ENCODE results near the gene SNTB2. TPM values are rescaled to one million over a fixed set of nuclear protein-coding genes. Genes with fewer than 3 reads are reported as not detected.
A peak's percentile ranks its signal among the peaks of the same experiment; 100 is the strongest.

Gene SNTB2
- total and polyA plus RNA-seq, 2 of the 13 experiments (the other 11 are each of a cell fraction or from before 2014, with no cell fraction given): 11.5 to 19.2 TPM

DNA sequence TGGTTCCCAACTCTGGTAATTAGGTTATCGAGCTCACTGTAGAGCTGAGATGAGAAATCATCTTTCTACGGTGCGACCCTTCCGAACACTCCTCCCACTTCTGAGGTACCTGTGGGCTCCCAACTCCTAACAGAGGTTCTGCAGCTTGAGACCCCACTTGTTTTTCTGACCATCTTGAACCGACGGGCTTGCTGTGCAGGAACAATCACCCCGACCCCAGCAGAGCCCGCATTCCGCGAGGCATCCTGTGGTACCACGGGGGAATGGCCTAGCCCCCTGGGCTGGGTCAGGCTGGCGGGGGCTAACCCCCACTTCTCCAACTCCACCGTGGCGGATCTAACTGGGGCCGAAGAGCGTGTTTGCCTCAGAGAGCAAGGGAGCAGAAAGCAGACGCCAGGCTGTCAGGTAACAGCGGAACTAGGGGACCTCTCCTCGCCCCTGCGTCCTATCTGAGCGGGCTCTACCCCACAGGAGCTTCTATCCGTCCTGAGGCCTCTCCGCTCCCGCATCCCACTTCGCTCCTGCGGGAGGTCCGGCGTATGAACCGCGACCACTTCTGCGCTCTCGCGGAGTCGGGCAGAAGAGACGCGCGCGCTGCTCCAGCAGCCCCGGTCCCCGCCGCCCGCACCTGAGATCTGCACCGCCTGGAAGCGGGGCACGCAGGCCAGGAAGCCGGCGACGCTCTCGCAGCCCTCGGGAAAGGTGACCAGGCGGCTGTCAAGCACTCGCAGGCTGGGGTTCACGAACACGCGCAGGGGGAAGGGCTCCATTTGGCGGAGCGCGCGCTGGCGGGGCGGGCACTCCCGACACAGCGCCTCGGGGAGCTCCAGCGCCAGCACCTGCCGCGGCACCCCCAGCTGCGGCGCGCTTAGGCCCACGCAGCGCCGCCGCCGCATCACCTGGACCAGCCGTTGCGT, 142.7 kb downstream of the SNTB2 start (continued):
- TF ChIP-seq ZNF10 (CRISPR knock-in tag; IDR thresholded peaks at IDR 0.05; ENCODE audit: borderline replicate concordance, low read depth): no peak
- TF ChIP-seq, protein P1, sequence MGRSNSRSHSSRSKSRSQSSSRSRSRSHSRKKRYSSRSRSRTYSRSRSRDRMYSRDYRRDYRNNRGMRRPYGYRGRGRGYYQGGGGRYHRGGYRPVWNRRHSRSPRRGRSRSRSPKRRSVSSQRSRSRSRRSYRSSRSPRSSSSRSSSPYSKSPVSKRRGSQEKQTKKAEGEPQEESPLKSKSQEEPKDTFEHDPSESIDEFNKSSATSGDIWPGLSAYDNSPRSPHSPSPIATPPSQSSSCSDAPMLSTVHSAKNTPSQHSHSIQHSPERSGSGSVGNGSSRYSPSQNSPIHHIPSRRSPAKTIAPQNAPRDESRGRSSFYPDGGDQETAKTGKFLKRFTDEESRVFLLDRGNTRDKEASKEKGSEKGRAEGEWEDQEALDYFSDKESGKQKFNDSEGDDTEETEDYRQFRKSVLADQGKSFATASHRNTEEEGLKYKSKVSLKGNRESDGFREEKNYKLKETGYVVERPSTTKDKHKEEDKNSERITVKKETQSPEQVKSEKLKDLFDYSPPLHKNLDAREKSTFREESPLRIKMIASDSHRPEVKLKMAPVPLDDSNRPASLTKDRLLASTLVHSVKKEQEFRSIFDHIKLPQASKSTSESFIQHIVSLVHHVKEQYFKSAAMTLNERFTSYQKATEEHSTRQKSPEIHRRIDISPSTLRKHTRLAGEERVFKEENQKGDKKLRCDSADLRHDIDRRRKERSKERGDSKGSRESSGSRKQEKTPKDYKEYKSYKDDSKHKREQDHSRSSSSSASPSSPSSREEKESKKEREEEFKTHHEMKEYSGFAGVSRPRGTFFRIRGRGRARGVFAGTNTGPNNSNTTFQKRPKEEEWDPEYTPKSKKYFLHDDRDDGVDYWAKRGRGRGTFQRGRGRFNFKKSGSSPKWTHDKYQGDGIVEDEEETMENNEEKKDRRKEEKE (IDR thresholded peaks at IDR 0.05): no peak
- TF ChIP-seq, protein P2, sequence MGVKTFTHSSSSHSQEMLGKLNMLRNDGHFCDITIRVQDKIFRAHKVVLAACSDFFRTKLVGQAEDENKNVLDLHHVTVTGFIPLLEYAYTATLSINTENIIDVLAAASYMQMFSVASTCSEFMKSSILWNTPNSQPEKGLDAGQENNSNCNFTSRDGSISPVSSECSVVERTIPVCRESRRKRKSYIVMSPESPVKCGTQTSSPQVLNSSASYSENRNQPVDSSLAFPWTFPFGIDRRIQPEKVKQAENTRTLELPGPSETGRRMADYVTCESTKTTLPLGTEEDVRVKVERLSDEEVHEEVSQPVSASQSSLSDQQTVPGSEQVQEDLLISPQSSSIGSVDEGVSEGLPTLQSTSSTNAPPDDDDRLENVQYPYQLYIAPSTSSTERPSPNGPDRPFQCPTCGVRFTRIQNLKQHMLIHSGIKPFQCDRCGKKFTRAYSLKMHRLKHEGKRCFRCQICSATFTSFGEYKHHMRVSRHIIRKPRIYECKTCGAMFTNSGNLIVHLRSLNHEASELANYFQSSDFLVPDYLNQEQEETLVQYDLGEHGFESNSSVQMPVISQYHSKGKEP (CRISPR knock-in tag; IDR thresholded peaks at IDR 0.05): no peak
- TF ChIP-seq, protein P3, sequence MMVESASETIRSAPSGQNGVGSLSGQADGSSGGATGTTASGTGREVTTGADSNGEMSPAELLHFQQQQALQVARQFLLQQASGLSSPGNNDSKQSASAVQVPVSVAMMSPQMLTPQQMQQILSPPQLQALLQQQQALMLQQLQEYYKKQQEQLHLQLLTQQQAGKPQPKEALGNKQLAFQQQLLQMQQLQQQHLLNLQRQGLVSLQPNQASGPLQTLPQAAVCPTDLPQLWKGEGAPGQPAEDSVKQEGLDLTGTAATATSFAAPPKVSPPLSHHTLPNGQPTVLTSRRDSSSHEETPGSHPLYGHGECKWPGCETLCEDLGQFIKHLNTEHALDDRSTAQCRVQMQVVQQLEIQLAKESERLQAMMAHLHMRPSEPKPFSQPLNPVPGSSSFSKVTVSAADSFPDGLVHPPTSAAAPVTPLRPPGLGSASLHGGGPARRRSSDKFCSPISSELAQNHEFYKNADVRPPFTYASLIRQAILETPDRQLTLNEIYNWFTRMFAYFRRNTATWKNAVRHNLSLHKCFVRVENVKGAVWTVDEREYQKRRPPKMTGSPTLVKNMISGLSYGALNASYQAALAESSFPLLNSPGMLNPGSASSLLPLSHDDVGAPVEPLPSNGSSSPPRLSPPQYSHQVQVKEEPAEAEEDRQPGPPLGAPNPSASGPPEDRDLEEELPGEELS (CRISPR knock-in tag; IDR thresholded peaks at IDR 0.05): peak; percentile 45; the same call in 1 of the 2 replicates
- 0 out of 2 replicates have a peak, but pooled peaks have one; percentile 30 for TF ChIP-seq ZNF34 (CRISPR knock-in tag; IDR thresholded peaks at IDR 0.05; ENCODE audit: borderline replicate concordance)
- TF ChIP-seq ZNF446 (CRISPR knock-in tag; IDR thresholded peaks at IDR 0.05): no peak
- TF ChIP-seq WIZ (CRISPR knock-in tag; IDR thresholded peaks at IDR 0.05): no peak
- no peak for TF ChIP-seq KLF15 (CRISPR knock-in tag; IDR thresholded peaks at IDR 0.05; ENCODE audit: borderline replicate concordance)
- TF ChIP-seq, protein P4, sequence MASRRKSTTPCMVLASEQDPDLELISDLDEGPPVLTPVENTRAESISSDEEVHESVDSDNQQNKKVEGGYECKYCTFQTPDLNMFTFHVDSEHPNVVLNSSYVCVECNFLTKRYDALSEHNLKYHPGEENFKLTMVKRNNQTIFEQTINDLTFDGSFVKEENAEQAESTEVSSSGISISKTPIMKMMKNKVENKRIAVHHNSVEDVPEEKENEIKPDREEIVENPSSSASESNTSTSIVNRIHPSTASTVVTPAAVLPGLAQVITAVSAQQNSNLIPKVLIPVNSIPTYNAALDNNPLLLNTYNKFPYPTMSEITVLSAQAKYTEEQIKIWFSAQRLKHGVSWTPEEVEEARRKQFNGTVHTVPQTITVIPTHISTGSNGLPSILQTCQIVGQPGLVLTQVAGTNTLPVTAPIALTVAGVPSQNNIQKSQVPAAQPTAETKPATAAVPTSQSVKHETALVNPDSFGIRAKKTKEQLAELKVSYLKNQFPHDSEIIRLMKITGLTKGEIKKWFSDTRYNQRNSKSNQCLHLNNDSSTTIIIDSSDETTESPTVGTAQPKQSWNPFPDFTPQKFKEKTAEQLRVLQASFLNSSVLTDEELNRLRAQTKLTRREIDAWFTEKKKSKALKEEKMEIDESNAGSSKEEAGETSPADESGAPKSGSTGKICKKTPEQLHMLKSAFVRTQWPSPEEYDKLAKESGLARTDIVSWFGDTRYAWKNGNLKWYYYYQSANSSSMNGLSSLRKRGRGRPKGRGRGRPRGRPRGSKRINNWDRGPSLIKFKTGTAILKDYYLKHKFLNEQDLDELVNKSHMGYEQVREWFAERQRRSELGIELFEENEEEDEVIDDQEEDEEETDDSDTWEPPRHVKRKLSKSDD (CRISPR knock-in tag; IDR thresholded peaks at IDR 0.05; ENCODE audit: low read depth): no peak
- no peak for TF ChIP-seq CEBPG (CRISPR knock-in tag; IDR thresholded peaks at IDR 0.05)
- no peak for TF ChIP-seq SMYD3 (CRISPR knock-in tag; IDR thresholded peaks at IDR 0.05)
- no peak for TF ChIP-seq RORA (CRISPR knock-in tag; IDR thresholded peaks at IDR 0.05)
- no peak for TF ChIP-seq ZNF780A (CRISPR knock-in tag; IDR thresholded peaks at IDR 0.05)
- no peak for TF ChIP-seq ZNF343 (CRISPR knock-in tag; IDR thresholded peaks at IDR 0.05)
- no peak for TF ChIP-seq XBP1 (CRISPR knock-in tag; IDR thresholded peaks at IDR 0.05)
- TF ChIP-seq, protein P5, sequence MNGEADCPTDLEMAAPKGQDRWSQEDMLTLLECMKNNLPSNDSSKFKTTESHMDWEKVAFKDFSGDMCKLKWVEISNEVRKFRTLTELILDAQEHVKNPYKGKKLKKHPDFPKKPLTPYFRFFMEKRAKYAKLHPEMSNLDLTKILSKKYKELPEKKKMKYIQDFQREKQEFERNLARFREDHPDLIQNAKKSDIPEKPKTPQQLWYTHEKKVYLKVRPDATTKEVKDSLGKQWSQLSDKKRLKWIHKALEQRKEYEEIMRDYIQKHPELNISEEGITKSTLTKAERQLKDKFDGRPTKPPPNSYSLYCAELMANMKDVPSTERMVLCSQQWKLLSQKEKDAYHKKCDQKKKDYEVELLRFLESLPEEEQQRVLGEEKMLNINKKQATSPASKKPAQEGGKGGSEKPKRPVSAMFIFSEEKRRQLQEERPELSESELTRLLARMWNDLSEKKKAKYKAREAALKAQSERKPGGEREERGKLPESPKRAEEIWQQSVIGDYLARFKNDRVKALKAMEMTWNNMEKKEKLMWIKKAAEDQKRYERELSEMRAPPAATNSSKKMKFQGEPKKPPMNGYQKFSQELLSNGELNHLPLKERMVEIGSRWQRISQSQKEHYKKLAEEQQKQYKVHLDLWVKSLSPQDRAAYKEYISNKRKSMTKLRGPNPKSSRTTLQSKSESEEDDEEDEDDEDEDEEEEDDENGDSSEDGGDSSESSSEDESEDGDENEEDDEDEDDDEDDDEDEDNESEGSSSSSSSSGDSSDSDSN (CRISPR knock-in tag; IDR thresholded peaks at IDR 0.05): no peak
- TF ChIP-seq ZNF337 (CRISPR knock-in tag; IDR thresholded peaks at IDR 0.05; ENCODE audit: borderline replicate concordance, low read depth): no peak
